NCI-H524 treated with DMSO at 0.1 percent for 48 hours (cell line): ENCODE results near the gene CCDC74B.
"Not testable (repeated sequence)": the region's sequence is repeated elsewhere in the genome, so short reads cannot be mapped to it uniquely, and the experiment has no call there.

ENCODE experiments used
- DNase-seq: peaks from one replicate; lab custom pipeline; 2025; lab: John Stamatoyannopoulos, UW

Gene CCDC74B

GRCh38 chr2:130145006-130145414 is at the start of gene CCDC74B:
TSS of gene CCDC74B (minus strand) at chr2:130145112. CDS start at chr2:130144996, 116 bp downstream.
- DNase-seq: not testable (repeated sequence)

GRCh38 chr2:130193824-130194223 is 48.9 kb upstream of the CCDC74B start:
- not testable (repeated sequence) for DNase-seq

GRCh38 chr2:130192451-130192850 is 47.5 kb upstream of the CCDC74B start:
- not testable (repeated sequence) for DNase-seq

- not testable (repeated sequence) for DNase-seq
Measured at GRCh38 chr2:130191319-130191718, 46.4 kb upstream of the CCDC74B start.

- DNase-seq: no peak
Measured at GRCh38 chr2:130190237-130190636, 45.3 kb upstream of the CCDC74B start.

GRCh38 chr2:130188958-130189357 is 44.0 kb upstream of the CCDC74B start:
- not testable (repeated sequence) for DNase-seq

GRCh38 chr2:130187859-130188792 is 43.2 kb upstream of the CCDC74B start:
- not testable (repeated sequence) for DNase-seq

GRCh38 chr2:130187268-130187667 is 42.4 kb upstream of the CCDC74B start:
- DNase-seq: no peak

GRCh38 chr2:130186391-130186790 is 41.5 kb upstream of the CCDC74B start:
- no peak for DNase-seq

GRCh38 chr2:130185896-130186295 is 41.0 kb upstream of the CCDC74B start:
- no peak for DNase-seq

- no peak for DNase-seq
Measured at GRCh38 chr2:130185436-130185835, 40.5 kb upstream of the CCDC74B start.

GRCh38 chr2:130183512-130184373 is 38.8 kb upstream of the CCDC74B start:
- DNase-seq: no peak

GRCh38 chr2:130182826-130183511 is 38.1 kb upstream of the CCDC74B start:
- DNase-seq: not testable (repeated sequence)

- peak; percentile 37 for DNase-seq
Measured at GRCh38 chr2:130181880-130182682, 37.2 kb upstream of the CCDC74B start, which contains the start of gene MZT2B. TSS of gene MZT2B (plus strand) at chr2:130182262. CDS start at chr2:130182283, 21 bp downstream.

GRCh38 chr2:130181325-130181879 is 36.5 kb upstream of the CCDC74B start, which contains the start of gene SMPD4:
TSS of gene SMPD4 (minus strand) at chr2:130181602. CDS start at chr2:130176592, 5,010 bp downstream.
- peak; percentile 40 for DNase-seq

- DNase-seq: not testable (repeated sequence)
Measured at GRCh38 chr2:130180404-130181324, 35.8 kb upstream of the CCDC74B start.

GRCh38 chr2:130174866-130175265 is 30.0 kb upstream of the CCDC74B start:
- not testable (repeated sequence) for DNase-seq

GRCh38 chr2:130169896-130170295 is 25.0 kb upstream of the CCDC74B start:
- no peak for DNase-seq

GRCh38 chr2:130169163-130169562 is 24.3 kb upstream of the CCDC74B start:
- DNase-seq: not testable (repeated sequence)
